HepG2 (cell line): ENCODE data around the gene TEAD1. TPM values are rescaled to one million over a fixed set of nuclear protein-coding genes. Genes with fewer than 3 reads are reported as not detected.

Experiments
- ATAC-seq: fragments of 200-7000 bp; cut with Tn5 transposase; 3 replicates; pipeline ENCODE4 v1.9.1; 2020; ENCODE audit warnings: mild to moderate bottlenecking, moderate library complexity
- BruUV-seq: library from RNA; stranded (reverse); fragments of 400-500 nt; replicated peaks from 2 replicates; lab custom pipeline; 2021; lab: Mats Ljungman, UMichigan
- CTCF ChIA-PET: fragments of 300-600 bp; formaldehyde crosslinking; extraction: SDS; loops from one replicate; lab custom pipeline; 2021; ENCODE audit warnings: low total read pairs, inconsistent platforms, low intra/inter-chr PET ratio; lab: Yijun Ruan, JAX
- POLR2A ChIA-PET: fragments of 350-600 bp; sonication (Branson Sonifier 250); formaldehyde crosslinking; loops from one replicate; lab custom pipeline; 2020; ENCODE audit warnings: antibody characterized with exemption, inconsistent platforms; lab: Yijun Ruan, JAX
- DNase-seq: peaks from one replicate; pipeline ENCODE4 v3.0.0-alpha.2; 2015; ENCODE audit warnings: low spot score
- FAIRE-seq: peaks from 3 replicates; lab custom pipeline; 2011; peaks lifted over from hg19 to GRCh38; lab: Jason Lieb, UNC
- H2AFZ ChIP-seq: one replicate; pipeline ENCODE4 v1.6.1; 2011; ENCODE audit warnings: low read length, inconsistent platforms
- H3K27ac ChIP-seq: fragments of 300-600 bp; 3 replicates; pipeline ENCODE4 v1.8.0; 2011; ENCODE audit warnings: mixed run types, mild to moderate bottlenecking, mixed read lengths, low read length, inconsistent platforms; ENCODE audit not compliant: insufficient read depth; ENCODE audit errors: extremely low read length
- H3K27me3 ChIP-seq, 2 experiments: fragments of 200-600 bp in 1 of 2; 2 replicates in 1 of 2; 3 replicates in 1 of 2; pipeline versions ENCODE4 v1.6.0 to v1.8.0; 2011; ENCODE audit warnings: low read length in 2 of 2, mild to moderate bottlenecking in 2 of 2, moderate library complexity in 2 of 2, inconsistent platforms in 1 of 2; ENCODE audit not compliant: insufficient read depth in 2 of 2, control insufficient read depth in 1 of 2
- H3K36me3 ChIP-seq, 2 experiments: fragments of 200-600 bp in 1 of 2; replicated peaks in 1 of 2; 2 replicates in 1 of 2; 3 replicates in 1 of 2; pipeline versions ENCODE4 v1.5.1 to v1.8.0; 2011; ENCODE audit warnings: low read length in 2 of 2, inconsistent platforms in 1 of 2; ENCODE audit not compliant: insufficient read depth in 2 of 2, control insufficient read depth in 1 of 2
- H3K4me1 ChIP-seq: 2 replicates; pipeline ENCODE4 v1.5.1; 2012; ENCODE audit warnings: low read length, inconsistent platforms; ENCODE audit not compliant: insufficient read depth
- H3K4me2 ChIP-seq: 2 replicates; pipeline ENCODE4 v1.6.0; 2011; ENCODE audit warnings: low read depth, low read length, inconsistent platforms
- H3K4me3 ChIP-seq, 3 experiments: fragments of 200-600 bp in 1 of 3; sonication (generic), shearing (Covaris generic) in 1 of 3; replicated peaks in 1 of 3; 2 replicates each; pipeline ENCODE4 v1.5.1; 2011 to 2016; ENCODE audit warnings: low read length in 3 of 3, inconsistent platforms in 2 of 3, low read depth in 2 of 3, mild to moderate bottlenecking in 2 of 3, control low read depth in 1 of 3, mixed read lengths in 1 of 3; ENCODE audit not compliant: insufficient read depth in 1 of 3
- H3K79me2 ChIP-seq: one replicate; pipeline ENCODE4 v1.6.1; 2011; ENCODE audit warnings: low read length, inconsistent platforms; ENCODE audit not compliant: insufficient read depth
- H3K9ac ChIP-seq: 2 replicates; pipeline ENCODE4 v1.6.0; 2011; ENCODE audit warnings: mild to moderate bottlenecking, low read depth, low read length, inconsistent platforms; ENCODE audit not compliant: insufficient read depth
- H3K9me3 ChIP-seq: 2 replicates; pipeline ENCODE4 v1.5.1; 2012; ENCODE audit warnings: mild to moderate bottlenecking, low read length
- H4K20me1 ChIP-seq: 2 replicates; pipeline ENCODE4 v1.6.0; 2011; ENCODE audit warnings: inconsistent platforms, mild to moderate bottlenecking, low read length, moderate library complexity; ENCODE audit not compliant: insufficient read depth
- ARID3A ChIP-seq: IDR thresholded peaks from 2 replicates; pipeline ENCODE4 v1.6.1; 2012; ENCODE audit warnings: low read depth, low read length, improper control_type of control experiment
- FOXP1 ChIP-seq, 2 experiments: fragments of 450-650 bp in 1 of 2; IDR thresholded peaks; 2 replicates each; pipeline ENCODE4 v1.6.1; 2017 to 2018; ENCODE audit warnings: antibody characterized with exemption in 1 of 2
- KIAA2018 ChIP-seq: sonication (generic); formaldehyde crosslinking; IDR thresholded peaks from 2 replicates; pipeline ENCODE4 v1.5.0; 2020; ENCODE audit warnings: mild to moderate bottlenecking, missing genetic modification reagents, borderline replicate concordance
- NFE2 ChIP-seq: sonication (generic); formaldehyde crosslinking; IDR thresholded peaks from 2 replicates; pipeline ENCODE4 v1.4.0; 2020; ENCODE audit warnings: missing genetic modification reagents
- REXO4 ChIP-seq: sonication (generic); formaldehyde crosslinking; IDR thresholded peaks from 2 replicates; pipeline ENCODE4 v1.8.0; 2022; ENCODE audit warnings: missing genetic modification reagents, mild to moderate bottlenecking, borderline replicate concordance
- SIX4 ChIP-seq: sonication (generic); formaldehyde crosslinking; IDR thresholded peaks from 2 replicates; pipeline ENCODE4 v1.4.0; 2020; ENCODE audit warnings: missing genetic modification reagents
- ZFP62 ChIP-seq: sonication (generic); formaldehyde crosslinking; IDR thresholded peaks from 2 replicates; pipeline ENCODE4 v1.4.0; 2020; ENCODE audit warnings: missing genetic modification reagents
- ZNF367 ChIP-seq: sonication (generic); formaldehyde crosslinking; IDR thresholded peaks from 2 replicates; pipeline ENCODE4 v1.4.0; 2020; ENCODE audit warnings: missing genetic modification reagents, borderline replicate concordance
- WGBS: methylation state at CpG from one replicate; pipeline ENCODE4 v1.1.6; 2017; ENCODE audit warnings: low lambda C conversion rate; 5-methylcytosine and 5-hydroxymethylcytosine counted together
- in situ Hi-C: cut with HindIII; loops from 2 replicates; pipeline ENCODE4 v1.10.0; 2017; ENCODE audit warnings: low pct_unique_long_range_greater_than_20kb; ENCODE audit not compliant: extremely low pct_ligation_motif_present
- intact Hi-C: fragments of 100-400 bp; cut with micrococcal nuclease; formaldehyde crosslinking; loops from one replicate; pipeline ENCODE4 v1.10.0; 2022; ENCODE audit not compliant: unreplicated experiment
- polyA plus RNA-seq, 8 experiments: library from polyadenylated mRNA; depleted of rRNA in 3 of 8; stranded (reverse) in 7 of 8; unstranded in 1 of 8; fragments of >200 nt; fragmentation: Illumina TruSeq in 4 of 8; extraction: Trizol in 4 of 8; gene quantifications; 2 replicates each; pipeline versions ENCODE4 v1.2.1 to v1.2.3, GENCODE V29; 2011 to 2016; ENCODE audit warnings: low read depth in 4 of 8, missing spikeins in 1 of 8, mixed read lengths in 1 of 8; ENCODE audit not compliant: insufficient read depth in 1 of 8
- total RNA-seq, 5 experiments: library from RNA; depleted of rRNA; stranded (reverse); fragments of >200 nt; fragmentation: Illumina TruSeq; extraction: Trizol; gene quantifications; 2 replicates each; pipeline ENCODE4 v1.2.3, GENCODE V29; 2016; ENCODE audit warnings: low read depth in 1 of 5

TEAD1 gene
- total and polyA plus RNA-seq, 2 of the 13 experiments (the other 11 are each of a cell fraction or from before 2014, with no cell fraction given) = 20.1 to 30.5 TPM

GRCh38 chr11:12897390-12897789, 223.2 kb downstream of the TEAD1 start:
- ATAC-seq (no peak), FAIRE-seq (no peak)
- CTCF ChIA-PET = no interaction called here
- no peaks in the 10 kb centered on the region for H3K79me2 ChIP-seq
- POLR2A ChIA-PET = no interaction called here
- H2AFZ ChIP-seq = no peak overlapping the region
- no TSS peak for BruUV-seq
- no peaks in the 10 kb centered on the region for H3K9me3 ChIP-seq
- H3K4me3 ChIP-seq = no peak overlapping the region
- H3K4me1 ChIP-seq = peaks cover 20% of the 10 kb centered on the region
- TF ChIP-seq ZFP62 (CRISPR knock-in tag) (no peak), FOXP1 (IDR thresholded peaks at IDR 0.05) (no peak), FOXP1 (CRISPR knock-in tag; IDR thresholded peaks at IDR 0.05) (no peak)
- TF ChIP-seq, all 625 proteins: peak for 0
- H3K9ac ChIP-seq = no peak overlapping the region
- H4K20me1 ChIP-seq = no peaks in the 10 kb centered on the region
- in situ Hi-C loops = no loop called here
- H3K27me3 ChIP-seq = no peaks in the 10 kb centered on the region
- no peak overlapping the region for H3K4me2 ChIP-seq
- no peak overlapping the region for H3K27ac ChIP-seq
- peaks cover 21 to 54% of the 10 kb centered on the region in 2 experiments for H3K36me3 ChIP-seq
- no peak for DNase-seq
- intact Hi-C loops = no loop called here

- Histone ChIP-seq H4K20me1 (no peaks in the 10 kb centered on the region), H3K4me1 (peaks cover 25% of the 10 kb centered on the region), H3K4me2 (no peak overlapping the region), H2AFZ (no peak overlapping the region), H3K27ac (no peak overlapping the region), H3K36me3 (peaks cover 21 to 58% of the 10 kb centered on the region in 2 experiments), H3K9ac (no peak overlapping the region), H3K9me3 (no peaks in the 10 kb centered on the region), H3K4me3 (no peak overlapping the region), H3K27me3 (no peaks in the 10 kb centered on the region), H3K79me2 (no peaks in the 10 kb centered on the region)
- ChIA-PET POLR2A (no interaction called here), CTCF (no interaction called here)
- no TSS peak for BruUV-seq
- no peak for FAIRE-seq
- intact Hi-C loops (no loop called here), in situ Hi-C loops (no loop called here)
- 100% methylated on average over 3 of the region's 3 CpGs for WGBS
- no peak for ATAC-seq
- no peak for DNase-seq
- TF ChIP-seq NFE2 (CRISPR knock-in tag) = no peak
- TF ChIP-seq SIX4 (CRISPR knock-in tag) = no peak
- TF ChIP-seq ARID3A = no peak
- no peak for TF ChIP-seq KIAA2018 (CRISPR knock-in tag)
- no peak for TF ChIP-seq REXO4
- TF ChIP-seq ZNF367 (CRISPR knock-in tag) = no peak
Measured at GRCh38 chr11:12897867-12898266, 223.6 kb downstream of the TEAD1 start.
